Trophoblast cell (in vitro differentiated cells and primary cell): Measurements from ENCODE around the gene ERICH2. TPM values are rescaled to one million over a fixed set of nuclear protein-coding genes. Genes with fewer than 3 reads are reported as not detected.
A peak's percentile ranks its signal among the peaks of the same experiment; 100 is the strongest.

Source experiments
- DNase-seq, 2 donors: peaks; one replicate each; pipeline ENCODE4 v3.0.0-alpha.2; 2016
- H2AFZ ChIP-seq: 2 replicates; pipeline ENCODE4 v1.6.1; 2013; ENCODE audit warnings: low read length, moderate library complexity, mild to moderate bottlenecking; ENCODE audit not compliant: insufficient read depth, poor library complexity
- H2AK5ac ChIP-seq: 2 replicates; pipeline ENCODE4 v1.6.1; 2013; ENCODE audit warnings: mild to moderate bottlenecking, low read length
- H2BK120ac ChIP-seq: 2 replicates; pipeline ENCODE4 v1.6.1; 2013; ENCODE audit warnings: low read length, mild to moderate bottlenecking, moderate library complexity; ENCODE audit not compliant: insufficient read depth, poor library complexity
- H2BK12ac ChIP-seq: 2 replicates; pipeline ENCODE4 v1.6.1; 2013; ENCODE audit warnings: mild to moderate bottlenecking, low read length, moderate library complexity
- H2BK5ac ChIP-seq: 2 replicates; pipeline ENCODE4 v1.6.1; 2013; ENCODE audit warnings: low read length, low read depth, moderate library complexity, mild to moderate bottlenecking; ENCODE audit not compliant: poor library complexity
- H3K14ac ChIP-seq: 2 replicates; pipeline ENCODE4 v1.6.1; 2013; ENCODE audit warnings: mild to moderate bottlenecking, low read length
- H3K18ac ChIP-seq: 2 replicates; pipeline ENCODE4 v1.6.1; 2013; ENCODE audit warnings: mild to moderate bottlenecking, low read length
- H3K23ac ChIP-seq: 2 replicates; pipeline ENCODE4 v1.6.1; 2013; ENCODE audit warnings: low read length
- H3K27ac ChIP-seq: 2 replicates; pipeline ENCODE4 v1.5.1; 2013; ENCODE audit warnings: low read depth, mild to moderate bottlenecking, inconsistent platforms, low read length, moderate library complexity
- H3K27me3 ChIP-seq: 2 replicates; pipeline ENCODE4 v1.6.1; 2013; ENCODE audit warnings: inconsistent platforms, mild to moderate bottlenecking, low read length, moderate library complexity; ENCODE audit not compliant: insufficient read depth
- H3K36me3 ChIP-seq, 2 experiments: 1 replicate in 1 of 2; 2 replicates in 1 of 2; pipeline ENCODE4 v1.6.1; 2013; ENCODE audit warnings: low read length in 2 of 2, mild to moderate bottlenecking in 2 of 2, moderate library complexity in 1 of 2; ENCODE audit not compliant: insufficient read depth in 2 of 2, control insufficient read depth in 1 of 2
- H3K4ac ChIP-seq: 2 replicates; pipeline ENCODE4 v1.6.1; 2013; ENCODE audit warnings: low read depth, mild to moderate bottlenecking, low read length, moderate library complexity
- H3K4me1 ChIP-seq, 2 experiments: 1 replicate in 1 of 2; 2 replicates in 1 of 2; pipeline ENCODE4 v1.6.1; 2013; ENCODE audit warnings: low read length in 2 of 2, mild to moderate bottlenecking in 2 of 2, moderate library complexity in 1 of 2; ENCODE audit not compliant: insufficient read depth in 2 of 2, control insufficient read depth in 1 of 2
- H3K4me2 ChIP-seq: 2 replicates; pipeline ENCODE4 v1.6.1; 2013; ENCODE audit warnings: inconsistent platforms, mild to moderate bottlenecking, low read length, moderate library complexity
- H3K4me3 ChIP-seq: 2 replicates; pipeline ENCODE4 v1.5.1; 2013; ENCODE audit warnings: mild to moderate bottlenecking, low read depth, low read length, inconsistent platforms
- H3K79me1 ChIP-seq: one replicate; pipeline ENCODE4 v1.6.1; 2013; ENCODE audit warnings: low read length
- H3K79me2 ChIP-seq: 2 replicates; pipeline ENCODE4 v1.6.1; 2013; ENCODE audit warnings: low read length, mild to moderate bottlenecking; ENCODE audit not compliant: control insufficient read depth, insufficient read depth, poor library complexity
- H3K9ac ChIP-seq: 2 replicates; pipeline ENCODE4 v1.6.1; 2013; ENCODE audit warnings: mild to moderate bottlenecking, low read length
- H3K9me3 ChIP-seq: 2 replicates; pipeline ENCODE4 v1.6.1; 2013; ENCODE audit warnings: low read depth, mild to moderate bottlenecking, control low read depth, inconsistent platforms, low read length; ENCODE audit not compliant: insufficient read depth
- H4K12ac ChIP-seq: 2 replicates; pipeline ENCODE4 v1.6.1; 2013; ENCODE audit warnings: low read depth, mild to moderate bottlenecking, low read length, moderate library complexity
- H4K8ac ChIP-seq: 2 replicates; pipeline ENCODE4 v1.6.1; 2013; ENCODE audit warnings: low read depth, mild to moderate bottlenecking, low read length, moderate library complexity
- H4K91ac ChIP-seq: one replicate; pipeline ENCODE4 v1.6.1; 2013; ENCODE audit warnings: low read depth, mild to moderate bottlenecking, low read length, moderate library complexity
- WGBS: extraction: QIAGEN DNeasy Blood & Tissue Kit; methylation state at CpG from one replicate; pipeline ENCODE4 v1.1.7; 2013; ENCODE audit warnings: missing lambda C conversion rate; ENCODE audit not compliant: insufficient read length, insufficient coverage; ENCODE audit errors: extremely low coverage; 5-methylcytosine and 5-hydroxymethylcytosine counted together
- polyA plus RNA-seq: library from polyadenylated mRNA; stranded (reverse); fragments of 200-250 nt; gene quantifications from 2 replicates; pipeline ENCODE4 v1.2.3, GENCODE V29; 2013

Gene ERICH2, protein sequence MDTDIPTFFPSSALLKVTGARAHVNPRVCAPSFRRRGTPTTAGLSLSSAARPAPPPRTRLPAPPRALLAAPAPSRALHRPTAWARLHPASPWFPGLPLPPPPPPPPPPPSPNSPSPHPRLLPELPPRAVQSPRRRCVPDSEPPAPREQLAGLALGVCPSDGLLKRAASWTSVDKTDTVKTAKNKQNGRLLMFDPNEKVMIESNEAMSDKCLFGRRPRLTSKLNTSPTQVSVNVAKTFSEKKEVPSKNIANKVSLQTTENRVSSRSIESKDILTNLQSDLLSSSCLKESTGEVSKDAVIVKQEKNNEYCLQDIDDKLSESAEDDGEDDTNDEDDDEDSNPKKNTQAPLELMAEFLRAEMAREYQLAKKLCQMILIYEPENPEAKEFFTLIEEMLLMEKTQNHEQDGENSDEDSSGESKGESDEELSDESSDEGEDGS
- polyA plus RNA-seq: 0.21 and 0.45 TPM in 2 replicates

DNA sequence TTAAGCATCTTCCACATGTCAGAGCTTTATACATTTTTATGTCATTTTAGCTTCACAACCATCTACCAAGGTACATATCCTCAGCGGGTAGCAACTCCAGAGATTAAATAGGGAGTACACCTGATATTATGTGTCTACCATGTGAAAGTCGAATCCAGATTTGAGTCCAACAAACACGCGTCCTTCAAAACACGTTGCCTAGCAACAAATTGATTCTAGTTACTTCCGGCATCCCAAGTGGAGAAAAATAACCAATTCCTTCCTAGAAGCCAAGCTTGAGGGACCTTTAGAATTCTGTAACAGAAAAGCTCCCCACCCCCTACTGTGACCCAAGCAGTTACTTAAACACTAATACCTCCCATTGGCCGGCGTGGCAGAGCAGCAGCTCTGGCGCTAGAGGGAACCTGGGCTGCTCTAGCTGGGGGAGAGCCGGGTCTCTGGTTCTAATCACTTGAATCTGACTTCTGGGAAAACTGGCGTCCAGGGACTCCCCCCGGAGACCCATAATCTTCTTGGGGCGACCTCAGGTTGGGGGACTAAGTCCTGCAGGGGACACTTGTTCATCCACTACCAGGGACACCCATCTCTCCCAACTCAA lies at the start of gene ERICH2:
Gene ERICH2 (plus strand): TSS at position 371 of the 598 bp plus-strand sequence. CDS start 304 bp downstream, outside the sequence.
- peak within 1 kb of the TSS; percentile 97 for H4K8ac ChIP-seq
- H3K9ac ChIP-seq: peak within 1 kb of the TSS; percentile 71
- peak within 1 kb of the TSS; percentile 86 for H2BK120ac ChIP-seq
- peak within 1 kb of the TSS; percentile 69 for H2BK5ac ChIP-seq
- H3K4me2 ChIP-seq: peak within 1 kb of the TSS; percentile 98
- peak within 1 kb of the TSS; percentile 84 for H3K18ac ChIP-seq
- H3K27me3 ChIP-seq: peaks cover 5% of the 10 kb centered on the region
- no CpG with 5 or more reads among the region's 13 CpGs for WGBS
- peaks cover 2% of the 10 kb centered on the region for H3K9me3 ChIP-seq
- peak within 1 kb of the TSS; percentile 90 for H3K14ac ChIP-seq
- peaks cover 5 to 10% of the 10 kb centered on the region in 2 experiments for H3K4me1 ChIP-seq
- H3K4ac ChIP-seq: peak within 1 kb of the TSS; percentile 15
- peaks cover 7% of the 10 kb centered on the region for H3K79me1 ChIP-seq
- peak within 1 kb of the TSS; percentile 81 for H2BK12ac ChIP-seq
- peak within 1 kb of the TSS; percentile 99 for H2AFZ ChIP-seq
- H3K4me3 ChIP-seq: peak within 1 kb of the TSS; percentile 86
- no peaks in the 10 kb centered on the region for H3K36me3 ChIP-seq
- H3K23ac ChIP-seq: no peak within 1 kb of the TSS
- H3K79me2 ChIP-seq: peaks cover 3% of the 10 kb centered on the region
- peak; percentile 43 to 66 for DNase-seq
- H3K27ac ChIP-seq: peak within 1 kb of the TSS; percentile 51
- H4K91ac ChIP-seq: peak within 1 kb of the TSS; percentile 91
- no peak within 1 kb of the TSS for H2AK5ac ChIP-seq
- peak within 1 kb of the TSS; percentile 64 for H4K12ac ChIP-seq

DNA sequence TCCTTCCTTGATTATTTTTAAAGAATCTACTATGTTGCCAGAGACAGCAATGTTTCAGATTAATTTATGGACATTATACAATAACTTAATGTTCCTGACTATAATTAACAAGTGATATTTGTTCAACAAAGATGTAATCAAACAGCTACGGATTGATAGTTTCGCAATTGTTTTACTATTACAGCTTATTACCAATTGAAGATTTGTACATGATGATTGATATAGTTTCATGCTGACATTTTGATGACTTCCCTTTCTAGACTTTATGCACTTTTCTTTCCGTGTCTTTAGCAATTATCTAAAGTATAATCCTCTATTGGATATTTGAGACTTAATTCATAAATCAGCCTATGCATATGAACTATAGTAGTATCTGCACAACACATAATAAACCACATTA lies 48.5 kb upstream of the ERICH2 start:
- Histone ChIP-seq H3K4ac (no peak overlapping the region), H4K12ac (no peak overlapping the region), H3K9ac (no peak overlapping the region), H3K36me3 (no peaks in the 10 kb centered on the region), H3K14ac (no peak overlapping the region), H2BK12ac (no peak overlapping the region), H2AK5ac (no peak overlapping the region), H2AFZ (no peak overlapping the region), H3K4me3 (no peak overlapping the region), H3K79me2 (no peaks in the 10 kb centered on the region), H3K18ac (no peak overlapping the region), H3K27ac (no peak overlapping the region), H2BK5ac (no peak overlapping the region), H3K23ac (no peak overlapping the region), H4K8ac (no peak overlapping the region), H3K4me1 (peaks cover 0 to 5% of the 10 kb centered on the region in 2 experiments), H3K4me2 (no peak overlapping the region), H3K9me3 (no peaks in the 10 kb centered on the region), H2BK120ac (no peak overlapping the region), H3K27me3 (peaks cover 16% of the 10 kb centered on the region), H3K79me1 (no peaks in the 10 kb centered on the region), H4K91ac (no peak overlapping the region)
- WGBS: no CpG with 5 or more reads among the region's 3 CpGs
- DNase-seq: no peak

DNA sequence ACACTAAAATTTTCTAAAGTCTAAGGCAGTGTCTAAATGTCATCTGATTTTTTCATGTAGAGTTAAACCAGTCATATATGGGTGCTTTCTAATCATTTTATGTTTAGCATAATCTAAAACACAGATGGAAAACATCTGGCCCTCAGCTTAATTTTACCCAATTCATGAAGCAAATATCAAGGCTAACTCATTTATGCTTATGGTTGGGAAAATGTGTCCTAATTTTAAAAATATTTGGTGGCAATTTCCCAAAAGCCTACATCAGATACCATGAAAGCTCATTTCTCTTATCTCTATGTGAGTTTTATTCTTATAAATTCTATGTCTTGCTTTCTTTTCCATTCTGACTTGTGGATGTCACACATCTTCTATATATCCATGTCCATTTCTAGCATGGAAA lies 47.9 kb upstream of the ERICH2 start:
- Histone ChIP-seq H3K27me3 (peaks cover 9% of the 10 kb centered on the region), H2BK12ac (no peak overlapping the region), H3K4me1 (no peaks in the 10 kb centered on the region), H3K23ac (no peak overlapping the region), H3K14ac (no peak overlapping the region), H4K8ac (no peak overlapping the region), H3K27ac (no peak overlapping the region), H3K36me3 (no peaks in the 10 kb centered on the region), H4K12ac (no peak overlapping the region), H4K91ac (no peak overlapping the region), H3K9me3 (no peaks in the 10 kb centered on the region), H3K4ac (no peak overlapping the region), H3K79me2 (no peaks in the 10 kb centered on the region), H3K4me3 (no peak overlapping the region), H2AFZ (no peak overlapping the region), H3K79me1 (no peaks in the 10 kb centered on the region), H2AK5ac (no peak overlapping the region), H3K18ac (no peak overlapping the region), H2BK120ac (no peak overlapping the region), H3K9ac (no peak overlapping the region), H3K4me2 (no peak overlapping the region), H2BK5ac (no peak overlapping the region)
- DNase-seq: no peak

DNA sequence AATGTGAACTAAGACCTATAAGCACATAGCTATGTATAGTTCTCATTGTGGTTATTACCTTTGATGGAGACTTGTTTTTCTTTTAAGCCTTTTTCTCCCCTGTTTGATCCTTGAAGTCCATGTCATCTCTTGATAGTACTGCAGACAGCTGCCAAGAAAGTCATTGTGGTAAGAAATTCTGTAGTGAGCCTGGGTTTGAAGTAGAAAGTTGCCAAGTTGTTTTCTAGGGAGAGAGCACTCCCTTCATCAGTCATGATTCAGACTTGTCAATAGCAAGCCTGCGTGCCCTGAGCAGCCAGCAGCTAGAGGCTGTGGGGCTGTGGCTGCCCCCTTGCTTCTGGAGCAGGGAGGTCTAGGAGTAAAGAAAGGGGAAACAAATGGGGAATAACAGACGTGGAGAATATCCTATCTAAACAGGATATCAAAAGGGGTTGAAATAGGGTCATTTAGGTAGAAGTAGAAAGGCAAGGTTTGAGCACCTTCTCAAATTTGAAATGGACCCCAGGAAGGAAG lies 46.7 kb upstream of the ERICH2 start:
- no peaks in the 10 kb centered on the region for H3K9me3 ChIP-seq
- no peak overlapping the region for H3K27ac ChIP-seq
- H2AK5ac ChIP-seq: no peak overlapping the region

More for the DNA sequence above, 46.7 kb upstream of the ERICH2 start:
- no peaks in the 10 kb centered on the region for H3K79me2 ChIP-seq
- no CpG with 5 or more reads among the region's 2 CpGs for WGBS
- H3K79me1 ChIP-seq: no peaks in the 10 kb centered on the region
- no peak overlapping the region for H3K4ac ChIP-seq
- no peaks in the 10 kb centered on the region for H3K27me3 ChIP-seq
- H4K8ac ChIP-seq: no peak overlapping the region
- H2BK5ac ChIP-seq: no peak overlapping the region
- no peak overlapping the region for H4K12ac ChIP-seq
- no peak overlapping the region for H3K23ac ChIP-seq
- H3K4me1 ChIP-seq: no peaks in the 10 kb centered on the region
- H2BK12ac ChIP-seq: no peak overlapping the region
- no peak overlapping the region for H2BK120ac ChIP-seq
- no peak overlapping the region for H3K14ac ChIP-seq
- no peak overlapping the region for H2AFZ ChIP-seq
- H3K18ac ChIP-seq: no peak overlapping the region
- H3K4me2 ChIP-seq: no peak overlapping the region
- H4K91ac ChIP-seq: no peak overlapping the region
- H3K9ac ChIP-seq: no peak overlapping the region
- DNase-seq: no peak
- no peak overlapping the region for H3K4me3 ChIP-seq
- no peaks in the 10 kb centered on the region for H3K36me3 ChIP-seq
